K562 (cell line): ENCODE results near the gene ZSCAN26.

Source experiments
- GTF2F1 ChIP-seq: IDR thresholded peaks from 2 replicates; pipeline ENCODE4 v1.6.1; 2011; ENCODE audit warnings: low read depth, low read length, improper control_type of control experiment
- MEF2A ChIP-seq: IDR thresholded peaks from 2 replicates; pipeline ENCODE4 v1.6.1; 2011; ENCODE audit warnings: low read depth, mild to moderate bottlenecking, low read length, moderate library complexity; ENCODE audit not compliant: control insufficient read depth
- NFE2 ChIP-seq: IDR thresholded peaks from 2 replicates; pipeline ENCODE4 v1.6.1; 2014; ENCODE audit warnings: antibody characterized with exemption, low read depth
- NR1H2 ChIP-seq: sonication (generic); formaldehyde crosslinking; IDR thresholded peaks from 2 replicates; pipeline ENCODE4 v1.4.0; 2020; ENCODE audit warnings: mild to moderate bottlenecking, missing genetic modification reagents
- POLR2A ChIP-seq: fragments of 450-650 bp; conservative IDR thresholded peaks from 2 replicates; pipeline ENCODE4 v1.6.1; 2016
- POLR2AphosphoS5 ChIP-seq: IDR thresholded peaks from 2 replicates; pipeline ENCODE4 v1.6.1; 2011; ENCODE audit warnings: mild to moderate bottlenecking, low read depth, low read length, moderate library complexity; ENCODE audit not compliant: control insufficient read depth, insufficient read depth
- TCF7L2 ChIP-seq: fragments of 150-350 bp; IDR thresholded peaks from 2 replicates; pipeline ENCODE4 v1.6.1; 2016; ENCODE audit warnings: low read depth, mild to moderate bottlenecking, low read length, moderate library complexity
- U2AF2 ChIP-seq: fragments of 200-400 bp; formaldehyde crosslinking; optimal IDR thresholded peaks from 2 replicates; pipeline ENCODE3; 2017; ENCODE audit warnings: low read depth, mild to moderate bottlenecking, low read length
- TF ChIP-seq, protein P1 (sequence below), 3 experiments: IDR thresholded peaks in 2 of 3; conservative IDR thresholded peaks in 1 of 3; 2 replicates each; pipeline ENCODE4 v1.5.1; 2011 to 2012; ENCODE audit warnings: low read length in 3 of 3, mild to moderate bottlenecking in 3 of 3, control low read depth in 2 of 3, improper control_type of control experiment in 1 of 3, inconsistent platforms in 1 of 3, low read depth in 1 of 3, mixed read lengths in 1 of 3, moderate library complexity in 1 of 3; ENCODE audit not compliant: insufficient read depth in 2 of 3
- TF ChIP-seq, protein P2 (sequence below): sonication (generic); formaldehyde crosslinking; IDR thresholded peaks from 2 replicates; pipeline ENCODE4 v1.8.1; 2023; ENCODE audit warnings: missing genetic modification reagents, mild to moderate bottlenecking, borderline replicate concordance

DNA sequence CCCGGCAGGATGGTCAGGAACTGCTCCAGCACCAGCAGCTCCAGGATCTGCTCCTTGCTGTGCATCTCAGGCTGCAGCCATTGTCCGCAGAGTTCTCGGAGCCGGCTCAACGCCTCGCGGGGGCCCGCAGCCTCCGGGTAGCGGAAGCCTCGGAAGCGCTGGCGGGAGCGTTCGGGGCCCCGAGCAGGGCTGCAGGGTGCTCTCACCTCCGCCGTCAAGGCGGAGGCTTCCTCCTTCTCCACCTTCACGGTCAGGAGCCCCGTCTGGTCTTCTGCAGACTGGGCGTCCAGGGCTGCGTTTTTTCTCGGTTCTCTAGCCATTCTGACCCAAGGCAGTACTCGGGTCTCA is 15.3 kb upstream of the ZSCAN26 start:
- TF ChIP-seq TCF7L2 (no peak), POLR2A (no peak), NR1H2 (CRISPR knock-in tag) (no peak), NFE2 (no peak), MEF2A (no peak), GTF2F1 (no peak), U2AF2 (no peak), POLR2AphosphoS5 (no peak)
- TF ChIP-seq, protein P1, sequence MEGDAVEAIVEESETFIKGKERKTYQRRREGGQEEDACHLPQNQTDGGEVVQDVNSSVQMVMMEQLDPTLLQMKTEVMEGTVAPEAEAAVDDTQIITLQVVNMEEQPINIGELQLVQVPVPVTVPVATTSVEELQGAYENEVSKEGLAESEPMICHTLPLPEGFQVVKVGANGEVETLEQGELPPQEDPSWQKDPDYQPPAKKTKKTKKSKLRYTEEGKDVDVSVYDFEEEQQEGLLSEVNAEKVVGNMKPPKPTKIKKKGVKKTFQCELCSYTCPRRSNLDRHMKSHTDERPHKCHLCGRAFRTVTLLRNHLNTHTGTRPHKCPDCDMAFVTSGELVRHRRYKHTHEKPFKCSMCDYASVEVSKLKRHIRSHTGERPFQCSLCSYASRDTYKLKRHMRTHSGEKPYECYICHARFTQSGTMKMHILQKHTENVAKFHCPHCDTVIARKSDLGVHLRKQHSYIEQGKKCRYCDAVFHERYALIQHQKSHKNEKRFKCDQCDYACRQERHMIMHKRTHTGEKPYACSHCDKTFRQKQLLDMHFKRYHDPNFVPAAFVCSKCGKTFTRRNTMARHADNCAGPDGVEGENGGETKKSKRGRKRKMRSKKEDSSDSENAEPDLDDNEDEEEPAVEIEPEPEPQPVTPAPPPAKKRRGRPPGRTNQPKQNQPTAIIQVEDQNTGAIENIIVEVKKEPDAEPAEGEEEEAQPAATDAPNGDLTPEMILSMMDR (IDR thresholded peaks at IDR 0.05 in 2 of 3, conservative IDR thresholded peaks at IDR 0.05 in 1 of 3; ENCODE audit: insufficient read depth in 2 of 3, low read depth in 1 of 3, low read length in 3 of 3) = no peak
- TF ChIP-seq, protein P2, sequence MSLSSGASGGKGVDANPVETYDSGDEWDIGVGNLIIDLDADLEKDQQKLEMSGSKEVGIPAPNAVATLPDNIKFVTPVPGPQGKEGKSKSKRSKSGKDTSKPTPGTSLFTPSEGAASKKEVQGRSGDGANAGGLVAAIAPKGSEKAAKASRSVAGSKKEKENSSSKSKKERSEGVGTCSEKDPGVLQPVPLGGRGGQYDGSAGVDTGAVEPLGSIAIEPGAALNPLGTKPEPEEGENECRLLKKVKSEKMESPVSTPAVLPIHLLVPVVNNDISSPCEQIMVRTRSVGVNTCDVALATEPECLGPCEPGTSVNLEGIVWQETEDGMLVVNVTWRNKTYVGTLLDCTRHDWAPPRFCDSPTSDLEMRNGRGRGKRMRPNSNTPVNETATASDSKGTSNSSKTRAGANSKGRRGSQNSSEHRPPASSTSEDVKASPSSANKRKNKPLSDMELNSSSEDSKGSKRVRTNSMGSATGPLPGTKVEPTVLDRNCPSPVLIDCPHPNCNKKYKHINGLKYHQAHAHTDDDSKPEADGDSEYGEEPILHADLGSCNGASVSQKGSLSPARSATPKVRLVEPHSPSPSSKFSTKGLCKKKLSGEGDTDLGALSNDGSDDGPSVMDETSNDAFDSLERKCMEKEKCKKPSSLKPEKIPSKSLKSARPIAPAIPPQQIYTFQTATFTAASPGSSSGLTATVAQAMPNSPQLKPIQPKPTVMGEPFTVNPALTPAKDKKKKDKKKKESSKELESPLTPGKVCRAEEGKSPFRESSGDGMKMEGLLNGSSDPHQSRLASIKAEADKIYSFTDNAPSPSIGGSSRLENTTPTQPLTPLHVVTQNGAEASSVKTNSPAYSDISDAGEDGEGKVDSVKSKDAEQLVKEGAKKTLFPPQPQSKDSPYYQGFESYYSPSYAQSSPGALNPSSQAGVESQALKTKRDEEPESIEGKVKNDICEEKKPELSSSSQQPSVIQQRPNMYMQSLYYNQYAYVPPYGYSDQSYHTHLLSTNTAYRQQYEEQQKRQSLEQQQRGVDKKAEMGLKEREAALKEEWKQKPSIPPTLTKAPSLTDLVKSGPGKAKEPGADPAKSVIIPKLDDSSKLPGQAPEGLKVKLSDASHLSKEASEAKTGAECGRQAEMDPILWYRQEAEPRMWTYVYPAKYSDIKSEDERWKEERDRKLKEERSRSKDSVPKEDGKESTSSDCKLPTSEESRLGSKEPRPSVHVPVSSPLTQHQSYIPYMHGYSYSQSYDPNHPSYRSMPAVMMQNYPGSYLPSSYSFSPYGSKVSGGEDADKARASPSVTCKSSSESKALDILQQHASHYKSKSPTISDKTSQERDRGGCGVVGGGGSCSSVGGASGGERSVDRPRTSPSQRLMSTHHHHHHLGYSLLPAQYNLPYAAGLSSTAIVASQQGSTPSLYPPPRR = no peak
